Psoas muscle (tissue), 8 donors: ENCODE measurements around the gene ZNF91. TPM values are rescaled to one million over a fixed set of nuclear protein-coding genes. Genes with fewer than 3 reads are reported as not detected.
"Not testable (repeated sequence)": the region's sequence is repeated elsewhere in the genome, so short reads cannot be mapped to it uniquely, and the experiment has no call there.

ENCODE experiments used
- ATAC-seq, 4 donors: fragments of 200-7000 bp; cut with Tn5 transposase; one replicate each; pipeline ENCODE4 v1.9.1; 2020; ENCODE audit warnings: moderate library complexity in 3 of 4, mild to moderate bottlenecking in 2 of 4
- DNase-seq, 2 donors: peaks; one replicate each; pipeline ENCODE4 v3.0.0-alpha.2; 2020
- H3K27ac ChIP-seq: fragments of 200-600 bp; one replicate; pipeline ENCODE4 v1.8.0; 2022
- H3K27me3 ChIP-seq, 3 donors: fragments of 200-600 bp in 1 of 3; one replicate each; pipeline versions ENCODE4 v1.6.1 to v1.8.0; 2013 to 2022; ENCODE audit warnings: low read length in 2 of 3, mild to moderate bottlenecking in 2 of 3, moderate library complexity in 1 of 3; ENCODE audit not compliant: insufficient read depth in 3 of 3
- H3K36me3 ChIP-seq, 2 donors: fragments of 200-600 bp in 1 of 2; one replicate each; pipeline versions ENCODE4 v1.6.1 to v1.8.0; 2013 to 2022; ENCODE audit warnings: low read depth in 1 of 2, mild to moderate bottlenecking in 1 of 2, moderate library complexity in 1 of 2; ENCODE audit not compliant: insufficient read depth in 1 of 2
- H3K4me1 ChIP-seq: fragments of 200-600 bp; one replicate; pipeline ENCODE4 v1.8.0; 2022
- H3K4me3 ChIP-seq: fragments of 200-600 bp; one replicate; pipeline ENCODE4 v1.8.0; 2022; ENCODE audit warnings: mild to moderate bottlenecking
- H3K9me3 ChIP-seq: fragments of 200-600 bp; one replicate; pipeline ENCODE4 v1.8.0; 2022
- WGBS, 3 donors: extraction: QIAGEN DNeasy Blood & Tissue Kit; methylation state at CpG; one replicate each; pipeline versions ENCODE4 v1.1.6 to v1.1.7; 2013; 5-methylcytosine and 5-hydroxymethylcytosine counted together
- intact Hi-C, 2 donors: fragments of 100-400 bp; cut with DNase I; formaldehyde crosslinking; loops; one replicate each; pipeline versions ENCODE4 v1.11.0 to v1.14.2; 2022
- polyA plus RNA-seq, 3 donors: library from polyadenylated mRNA; stranded (reverse); fragments of 200-250 nt; gene quantifications; one replicate each; pipeline ENCODE4 v1.2.3, GENCODE V29; 2013
- total RNA-seq, 4 donors: library from RNA; stranded (reverse); fragmentation: NEBNext Ultra II Directional in 2 of 4; extraction: Animal tissue kit (Norgen Biotek cat#: 25700) in 2 of 4; gene quantifications; one replicate each; pipeline versions ENCODE4 v1.2.1 to v1.2.4, GENCODE V29; 2021 to 2023
- TF ChIP-seq, protein P1 (sequence below): fragments of 200-600 bp; IDR thresholded peaks from one replicate; pipeline ENCODE4 v1.8.0; 2022; ENCODE audit warnings: antibody characterized with exemption
- donor health status: healthy with polysubstance abuse.
- donor health status: DM: no; HTN: no; CAD: no; lungs with moderate emphysema.
- donor health status: Bipolar disorder and iron deficiency.
- donor health status: healthy.
- donor health status: DM: yes; HTN: yes; CAD: no.
- donor health status: DM: no; HTN: no; CAD: no.
- donor health status: DM: no; HTN: no; CAD: no.
- donor health status: DM: yes; HTN: yes; CAD: no.

The ZNF91 gene
- total and polyA plus RNA-seq, 7 donors, result 5.3 to 161 (median 75.9) TPM

- peaks cover 0 to 3% of the 10 kb centered on the region in 2 donors for H3K36me3 ChIP-seq
- H3K27me3 ChIP-seq, result no peaks in the 10 kb centered on the region
- no peak for DNase-seq
- H3K9me3 ChIP-seq, result no peaks in the 10 kb centered on the region
- 93% methylated on average over 1 of the region's 1 CpG for WGBS, 3 donors
- H3K27ac ChIP-seq, result no peak overlapping the region
- intact Hi-C loops, result no loop called here
- H3K4me3 ChIP-seq, result no peak overlapping the region
- TF ChIP-seq, protein P1, sequence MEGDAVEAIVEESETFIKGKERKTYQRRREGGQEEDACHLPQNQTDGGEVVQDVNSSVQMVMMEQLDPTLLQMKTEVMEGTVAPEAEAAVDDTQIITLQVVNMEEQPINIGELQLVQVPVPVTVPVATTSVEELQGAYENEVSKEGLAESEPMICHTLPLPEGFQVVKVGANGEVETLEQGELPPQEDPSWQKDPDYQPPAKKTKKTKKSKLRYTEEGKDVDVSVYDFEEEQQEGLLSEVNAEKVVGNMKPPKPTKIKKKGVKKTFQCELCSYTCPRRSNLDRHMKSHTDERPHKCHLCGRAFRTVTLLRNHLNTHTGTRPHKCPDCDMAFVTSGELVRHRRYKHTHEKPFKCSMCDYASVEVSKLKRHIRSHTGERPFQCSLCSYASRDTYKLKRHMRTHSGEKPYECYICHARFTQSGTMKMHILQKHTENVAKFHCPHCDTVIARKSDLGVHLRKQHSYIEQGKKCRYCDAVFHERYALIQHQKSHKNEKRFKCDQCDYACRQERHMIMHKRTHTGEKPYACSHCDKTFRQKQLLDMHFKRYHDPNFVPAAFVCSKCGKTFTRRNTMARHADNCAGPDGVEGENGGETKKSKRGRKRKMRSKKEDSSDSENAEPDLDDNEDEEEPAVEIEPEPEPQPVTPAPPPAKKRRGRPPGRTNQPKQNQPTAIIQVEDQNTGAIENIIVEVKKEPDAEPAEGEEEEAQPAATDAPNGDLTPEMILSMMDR, result no peak
- ATAC-seq, result no peak
- H3K4me1 ChIP-seq, result no peaks in the 10 kb centered on the region
These were observed 85.3 kb downstream of the ZNF91 start for GRCh38 chr19:23309926-23310325.

- Histone ChIP-seq H3K27ac (no peak overlapping the region), H3K9me3 (peaks cover under 1% of the 10 kb centered on the region), H3K27me3 (peaks cover 0 to 2% (median 0%) of the 10 kb centered on the region in 3 donors), H3K4me1 (no peaks in the 10 kb centered on the region), H3K36me3 (peaks cover 0 to 3% of the 10 kb centered on the region in 2 donors), H3K4me3 (no peak overlapping the region)
- no peak for DNase-seq
- WGBS, 3 donors, result 47 to 65% (median 59%) methylated on average over 1 of the region's 1 CpG
- ATAC-seq, result no peak
- TF ChIP-seq, protein P1, result no peak
- intact Hi-C loops, result no loop called here
These were observed 89.7 kb downstream of the ZNF91 start for GRCh38 chr19:23305555-23305954.

GRCh38 chr19:23304238-23304637 is 91.0 kb downstream of the ZNF91 start:
- DNase-seq (no peak), ATAC-seq (no peak)
- Histone ChIP-seq H3K36me3 (peaks cover 0 to 3% of the 10 kb centered on the region in 2 donors), H3K27ac (no peak overlapping the region), H3K27me3 (peaks cover 0 to 2% (median 0%) of the 10 kb centered on the region in 3 donors), H3K4me1 (no peaks in the 10 kb centered on the region), H3K9me3 (peaks cover 8% of the 10 kb centered on the region), H3K4me3 (no peak overlapping the region)
- intact Hi-C loops, result no loop called here
- TF ChIP-seq, protein P1, result no peak
- WGBS, 3 donors, result 74 to 86% (median 78%) methylated on average over 3 of the region's 3 CpGs

DNA sequence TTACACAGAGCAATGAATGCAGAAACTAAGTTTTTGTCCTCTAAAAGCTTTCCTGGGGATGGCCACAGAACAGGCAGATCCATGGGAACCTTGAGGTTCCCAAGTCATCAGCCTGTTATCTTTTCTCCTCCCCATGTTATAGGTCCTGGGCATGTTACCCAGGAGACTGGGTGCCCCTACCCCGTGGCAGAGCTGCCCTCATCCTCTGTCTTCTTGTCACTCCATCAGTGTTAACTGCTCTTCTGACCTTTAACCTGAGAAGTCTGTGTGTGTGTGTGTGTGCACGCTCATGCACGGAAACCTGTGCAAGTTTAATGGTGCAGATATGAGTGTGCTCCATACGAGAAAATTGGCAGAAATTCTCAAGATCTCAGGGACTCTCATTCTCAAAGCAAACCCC is 101.1 kb downstream of the ZNF91 start:
- Histone ChIP-seq H3K4me1 (no peaks in the 10 kb centered on the region), H3K4me3 (no peak overlapping the region), H3K36me3 (no peaks in the 10 kb centered on the region), H3K27me3 (no peaks in the 10 kb centered on the region), H3K9me3 (no peaks in the 10 kb centered on the region), H3K27ac (no peak overlapping the region)
- intact Hi-C loops, result no loop called here
- ATAC-seq (no peak), DNase-seq (no peak)
- WGBS, 3 donors, result 68 to 76% (median 69%) methylated on average over 4 of the region's 4 CpGs
- TF ChIP-seq, protein P1, result no peak

- 92 to 96% (median 94%) methylated on average over 19 to 26 of the region's 26 CpGs for WGBS, 3 donors
- ATAC-seq, H3K4me1 ChIP-seq, H3K27ac ChIP-seq, H3K36me3 ChIP-seq, intact Hi-C loops, DNase-seq, H3K4me3 ChIP-seq, H3K9me3 ChIP-seq, H3K27me3 ChIP-seq: not testable (repeated sequence)
These were observed 105.3 kb downstream of the ZNF91 start for GRCh38 chr19:23289966-23290365.

Other genes starting within 250 kb of the ZNF91 start
- under 1 TPM; 0.15 to 0.99 (median 0.32) TPM for gene ZNF724, start 145.1 kb downstream of the ZNF91 start, total RNA-seq
- gene ZNF724, start 145.1 kb downstream of the ZNF91 start, polyA plus RNA-seq, result under 1 TPM; 0.06 to 0.17 (median 0.12) TPM